HEK293 (cell line): Measurements from ENCODE around the gene LAPTM4A.

Source experiments
- CTCF ChIA-PET: fragments of 350-600 bp; formaldehyde crosslinking; extraction: SDS; loops from one replicate; lab custom pipeline; 2021; ENCODE audit warnings: antibody characterized with exemption; lab: Yijun Ruan, JAX
- POLR2A ChIA-PET: fragments of 300-600 bp; formaldehyde crosslinking; extraction: SDS; loops from one replicate; lab custom pipeline; 2020; ENCODE audit warnings: antibody characterized with exemption, inconsistent platforms; lab: Yijun Ruan, JAX
- H3K27ac ChIP-seq: fragments of 200-500 bp; sonication (Bioruptor generic); 2 replicates; pipeline ENCODE4 v1.5.1; 2014; ENCODE audit warnings: low read depth, low read length, control low read depth, inconsistent platforms; ENCODE audit errors: extremely low read depth
- H3K36me3 ChIP-seq, 2 experiments: fragments of 200-500 bp in 1 of 2; sonication (Bioruptor generic) in 1 of 2; 1 replicate in 1 of 2; 2 replicates in 1 of 2; pipeline ENCODE4 v1.5.1; 2014 to 2017; ENCODE audit warnings: inconsistent platforms in 2 of 2, low read length in 2 of 2; ENCODE audit not compliant: control insufficient read depth in 2 of 2, insufficient read depth in 1 of 2
- H3K4me1 ChIP-seq: fragments of 200-500 bp; sonication (Bioruptor generic); 2 replicates; pipeline ENCODE4 v1.5.1; 2014; ENCODE audit warnings: mild to moderate bottlenecking, low read length, inconsistent platforms; ENCODE audit not compliant: control insufficient read depth, insufficient read depth
- H3K4me3 ChIP-seq: 2 replicates; pipeline ENCODE4 v1.5.1; 2011; ENCODE audit warnings: low read depth, mild to moderate bottlenecking, control low read depth, low read length, moderate library complexity
- H3K9me3 ChIP-seq: fragments of 200-500 bp; sonication (Bioruptor generic); 2 replicates; pipeline ENCODE4 v1.5.1; 2014; ENCODE audit warnings: low read depth, low read length, inconsistent platforms; ENCODE audit not compliant: control insufficient read depth, insufficient read depth
- AEBP2 ChIP-seq: fragments of 450-650 bp; formaldehyde crosslinking; IDR thresholded peaks from 2 replicates; pipeline ENCODE4 v1.5.1; 2016; ENCODE audit warnings: missing biosample characterization, missing genetic modification characterization, borderline replicate concordance
- PRDM2 ChIP-seq: fragments of 450-650 bp; formaldehyde crosslinking; IDR thresholded peaks from 2 replicates; pipeline ENCODE4 v1.5.1; 2016; ENCODE audit warnings: missing biosample characterization, missing genetic modification characterization, borderline replicate concordance
- ZBTB10 ChIP-seq: fragments of 450-650 bp; formaldehyde crosslinking; IDR thresholded peaks from 2 replicates; pipeline ENCODE4 v1.5.1; 2016; ENCODE audit warnings: missing biosample characterization, missing genetic modification characterization
- ZFP69B ChIP-seq: fragments of 450-650 bp; formaldehyde crosslinking; IDR thresholded peaks from 2 replicates; pipeline ENCODE4 v1.5.1; 2016; ENCODE audit warnings: missing biosample characterization, missing genetic modification characterization
- ZNF510 ChIP-seq: fragments of 450-650 bp; formaldehyde crosslinking; IDR thresholded peaks from 2 replicates; pipeline ENCODE4 v1.5.1; 2018; ENCODE audit warnings: mild to moderate bottlenecking, missing genetic modification characterization, missing biosample characterization; ENCODE audit not compliant: insufficient replicate concordance
- ZNF518A ChIP-seq: fragments of 450-650 bp; formaldehyde crosslinking; conservative IDR thresholded peaks from 2 replicates; pipeline ENCODE4 v1.5.1; 2016; ENCODE audit warnings: low read depth, missing biosample characterization, missing genetic modification characterization
- TF ChIP-seq, protein P1 (sequence below): fragments of 450-650 bp; formaldehyde crosslinking; IDR thresholded peaks from 2 replicates; pipeline ENCODE4 v1.5.1; 2017; ENCODE audit warnings: missing biosample characterization, missing genetic modification characterization

The LAPTM4A gene

GRCh38 chr2:20018601-20019152 is 32.8 kb downstream of the LAPTM4A start (continued):
- no peak for TF ChIP-seq ZNF518A (tag by site-specific recombination)

- Histone ChIP-seq H3K9me3 (no peaks in the 10 kb centered on the region), H3K4me3 (no peak overlapping the region), H3K4me1 (no peaks in the 10 kb centered on the region), H3K27ac (no peak overlapping the region), H3K36me3 (no peaks in the 10 kb centered on the region)
- no peak for TF ChIP-seq AEBP2 (tag by site-specific recombination)
- TF ChIP-seq PRDM2 (tag by site-specific recombination) = no peak
- no peak for TF ChIP-seq ZBTB10 (tag by site-specific recombination)
- no peak for TF ChIP-seq ZFP69B (tag by site-specific recombination)
- TF ChIP-seq, protein P1, sequence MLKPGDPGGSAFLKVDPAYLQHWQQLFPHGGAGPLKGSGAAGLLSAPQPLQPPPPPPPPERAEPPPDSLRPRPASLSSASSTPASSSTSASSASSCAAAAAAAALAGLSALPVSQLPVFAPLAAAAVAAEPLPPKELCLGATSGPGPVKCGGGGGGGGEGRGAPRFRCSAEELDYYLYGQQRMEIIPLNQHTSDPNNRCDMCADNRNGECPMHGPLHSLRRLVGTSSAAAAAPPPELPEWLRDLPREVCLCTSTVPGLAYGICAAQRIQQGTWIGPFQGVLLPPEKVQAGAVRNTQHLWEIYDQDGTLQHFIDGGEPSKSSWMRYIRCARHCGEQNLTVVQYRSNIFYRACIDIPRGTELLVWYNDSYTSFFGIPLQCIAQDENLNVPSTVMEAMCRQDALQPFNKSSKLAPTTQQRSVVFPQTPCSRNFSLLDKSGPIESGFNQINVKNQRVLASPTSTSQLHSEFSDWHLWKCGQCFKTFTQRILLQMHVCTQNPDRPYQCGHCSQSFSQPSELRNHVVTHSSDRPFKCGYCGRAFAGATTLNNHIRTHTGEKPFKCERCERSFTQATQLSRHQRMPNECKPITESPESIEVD (tag by site-specific recombination) = no peak
- TF ChIP-seq ZNF510 = no peak
- ChIA-PET POLR2A (no interaction called here), CTCF (interaction anchor here (0.7 to 5.4 kb wide), 22 partner anchors 8 to 599 kb away, joined by 3 to 128 read pairs (median 7); partner anchors contain the start of gene LAPTM4A)
These were observed 35.1 kb downstream of the LAPTM4A start for GRCh38 chr2:20016346-20016745.
